HG03159 (cell line): Measurements from ENCODE around the gene ITM2C.
A peak's percentile ranks its signal among the peaks of the same experiment; 100 is the strongest.

Experiments
- ATAC-seq: cut with Tn5 transposase; IDR thresholded peaks from one replicate; pipeline ENCODE4 v1.9.1; 2021; ENCODE audit warnings: mild to moderate bottlenecking, moderate library complexity; ENCODE audit not compliant: unreplicated experiment

Gene ITM2C, protein sequence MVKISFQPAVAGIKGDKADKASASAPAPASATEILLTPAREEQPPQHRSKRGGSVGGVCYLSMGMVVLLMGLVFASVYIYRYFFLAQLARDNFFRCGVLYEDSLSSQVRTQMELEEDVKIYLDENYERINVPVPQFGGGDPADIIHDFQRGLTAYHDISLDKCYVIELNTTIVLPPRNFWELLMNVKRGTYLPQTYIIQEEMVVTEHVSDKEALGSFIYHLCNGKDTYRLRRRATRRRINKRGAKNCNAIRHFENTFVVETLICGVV

DNA sequence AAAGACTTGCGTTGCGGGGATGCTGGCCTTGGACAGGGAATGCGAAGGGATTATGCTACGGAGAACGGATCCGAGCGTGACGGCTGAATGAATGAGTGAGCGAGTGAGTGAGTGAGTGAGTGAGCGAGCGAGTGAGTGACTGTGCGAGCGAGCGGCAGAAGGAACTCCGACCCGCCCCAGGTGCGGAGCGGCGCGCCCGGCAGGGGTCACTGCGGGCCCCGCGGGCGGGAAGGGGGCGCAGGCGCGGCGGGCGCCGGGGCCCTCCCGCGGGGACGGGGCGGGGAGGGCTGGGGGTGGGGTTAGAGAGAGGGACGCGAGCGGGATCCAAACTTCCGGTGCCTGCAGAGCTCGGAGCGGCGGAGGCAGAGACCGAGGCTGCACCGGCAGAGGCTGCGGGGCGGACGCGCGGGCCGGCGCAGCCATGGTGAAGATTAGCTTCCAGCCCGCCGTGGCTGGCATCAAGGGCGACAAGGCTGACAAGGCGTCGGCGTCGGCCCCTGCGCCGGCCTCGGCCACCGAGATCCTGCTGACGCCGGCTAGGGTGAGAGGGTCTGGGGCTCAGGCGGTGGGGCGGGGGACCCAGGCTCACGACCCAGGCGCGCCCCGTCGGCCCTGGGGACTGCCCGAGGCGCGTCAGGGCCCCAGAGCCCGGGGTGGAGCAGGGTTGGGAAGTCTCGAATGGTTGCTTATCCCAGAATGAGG is at the start of gene ITM2C:
ITM2C (plus strand) TSS at position 338 of the 702 bp plus-strand sequence; CDS start at position 422, 84 bp downstream.
- peak; percentile 76 for ATAC-seq

DNA sequence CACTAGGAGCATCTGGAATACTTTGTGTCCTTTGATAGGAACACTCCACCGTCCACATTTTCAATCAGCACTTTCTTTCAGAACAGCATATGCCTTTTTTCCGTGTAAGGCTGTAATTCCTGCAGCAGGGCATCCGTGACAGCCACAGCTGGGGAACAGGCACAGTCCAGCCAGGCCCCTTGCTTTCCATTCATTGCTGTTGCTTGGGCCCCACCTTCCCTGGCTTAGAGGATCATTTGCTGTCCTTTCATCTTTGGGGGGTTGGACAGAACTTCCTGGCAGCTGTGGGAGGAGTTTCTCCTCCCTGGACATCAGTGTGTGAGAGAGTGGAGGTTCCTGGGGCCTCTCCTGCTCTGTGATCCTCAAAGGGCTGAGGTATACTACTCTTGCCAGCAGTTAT is 49.7 kb upstream of the ITM2C start:
- no peak for ATAC-seq

DNA sequence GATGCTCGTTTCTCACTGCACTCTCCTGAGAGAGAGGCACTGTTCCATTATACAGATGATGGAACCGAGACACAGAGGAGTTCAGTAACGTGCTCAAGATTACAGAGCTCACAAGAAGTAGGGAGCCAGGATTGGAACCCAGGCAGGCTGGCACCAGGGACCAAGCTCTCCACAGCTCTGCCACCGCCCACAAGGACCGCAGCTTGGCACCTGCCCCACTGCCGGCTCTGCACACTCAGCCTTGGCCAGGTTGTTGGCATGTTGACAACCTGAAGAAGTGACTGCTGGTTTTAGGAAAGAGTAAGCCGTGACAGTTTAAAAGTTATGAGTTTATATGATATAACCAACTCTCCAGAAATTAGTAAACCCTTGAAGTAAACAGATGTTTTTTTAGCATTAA is 48.0 kb upstream of the ITM2C start:
- ATAC-seq, result no peak

DNA sequence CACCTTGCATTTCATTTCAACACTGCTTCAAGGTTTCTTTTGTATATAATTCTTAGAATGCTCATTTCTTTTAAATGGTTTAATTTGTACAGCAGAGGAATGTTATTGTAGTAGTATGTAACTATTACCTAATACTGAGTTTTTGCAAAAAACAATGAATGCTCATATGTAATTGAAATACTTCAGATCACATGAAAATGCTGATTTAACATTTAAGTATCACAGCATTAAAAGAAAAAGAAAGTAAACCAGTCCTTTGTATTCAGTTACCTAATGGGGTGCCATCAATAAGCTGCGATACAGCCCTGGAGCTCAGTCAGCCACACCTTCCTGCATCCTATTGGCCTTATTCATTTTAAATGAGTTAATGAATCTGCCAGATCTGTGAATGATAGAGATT is 45.3 kb upstream of the ITM2C start:
- ATAC-seq, result no peak

DNA sequence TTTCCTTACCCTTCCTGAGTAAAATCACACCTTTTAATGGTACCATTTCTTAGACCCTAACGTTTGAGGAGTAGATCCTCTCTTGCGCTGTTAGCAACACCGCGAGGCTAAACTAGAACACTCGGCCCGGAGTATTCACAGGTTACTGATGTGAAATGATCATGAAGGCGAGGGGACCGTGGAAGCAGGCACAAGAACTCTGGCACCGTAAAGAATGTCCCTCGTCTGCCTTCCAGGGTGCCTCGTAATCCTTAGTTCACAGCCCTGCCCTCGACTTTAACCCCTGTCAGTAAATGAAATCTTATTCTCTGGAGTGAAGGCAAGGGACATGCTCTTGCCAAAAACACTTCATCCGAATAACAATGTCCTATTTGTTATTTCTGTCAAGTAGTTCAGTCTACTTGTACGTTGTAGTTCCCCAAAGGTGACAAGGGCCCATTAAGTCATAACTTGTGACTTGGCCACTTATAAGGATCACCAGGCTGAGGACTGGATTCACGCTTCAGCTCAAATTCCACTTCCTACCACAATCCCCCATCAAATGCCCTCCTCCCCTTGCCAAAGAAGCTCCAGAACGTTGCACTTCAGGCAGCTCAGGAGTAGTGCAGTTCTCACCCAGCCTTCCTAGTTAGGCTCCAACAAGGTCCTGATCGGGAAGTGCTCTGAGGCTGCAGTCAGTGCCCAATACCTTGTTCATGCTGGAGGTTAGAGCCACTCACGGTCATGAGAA is 43.3 kb upstream of the ITM2C start:
- no peak for ATAC-seq

DNA sequence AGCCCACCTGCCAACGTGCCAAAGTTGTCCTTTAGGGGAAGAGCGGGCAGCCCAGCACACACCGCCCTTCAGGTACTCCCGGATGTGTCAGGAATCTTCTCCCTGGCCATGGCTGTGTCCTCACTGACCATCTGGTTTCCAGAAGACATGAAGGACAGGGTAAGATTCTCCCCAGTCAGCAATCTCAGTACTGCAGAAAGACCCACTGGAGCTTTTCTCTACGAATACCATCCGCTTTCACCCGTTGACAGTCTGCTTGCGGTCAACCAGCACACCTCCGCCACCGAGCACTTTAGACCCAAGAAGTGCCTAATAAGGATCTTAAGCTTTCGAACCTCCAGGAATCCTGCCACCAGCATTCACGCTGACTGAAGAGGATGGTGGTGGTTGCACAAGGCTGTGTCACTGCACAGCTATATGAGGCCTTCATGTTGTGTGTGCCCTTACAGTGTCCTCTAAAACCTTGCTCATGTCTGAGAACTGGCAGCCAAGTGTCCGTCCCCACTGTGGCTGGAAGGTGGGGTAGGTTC is 42.7 kb upstream of the ITM2C start:
- no peak for ATAC-seq

DNA sequence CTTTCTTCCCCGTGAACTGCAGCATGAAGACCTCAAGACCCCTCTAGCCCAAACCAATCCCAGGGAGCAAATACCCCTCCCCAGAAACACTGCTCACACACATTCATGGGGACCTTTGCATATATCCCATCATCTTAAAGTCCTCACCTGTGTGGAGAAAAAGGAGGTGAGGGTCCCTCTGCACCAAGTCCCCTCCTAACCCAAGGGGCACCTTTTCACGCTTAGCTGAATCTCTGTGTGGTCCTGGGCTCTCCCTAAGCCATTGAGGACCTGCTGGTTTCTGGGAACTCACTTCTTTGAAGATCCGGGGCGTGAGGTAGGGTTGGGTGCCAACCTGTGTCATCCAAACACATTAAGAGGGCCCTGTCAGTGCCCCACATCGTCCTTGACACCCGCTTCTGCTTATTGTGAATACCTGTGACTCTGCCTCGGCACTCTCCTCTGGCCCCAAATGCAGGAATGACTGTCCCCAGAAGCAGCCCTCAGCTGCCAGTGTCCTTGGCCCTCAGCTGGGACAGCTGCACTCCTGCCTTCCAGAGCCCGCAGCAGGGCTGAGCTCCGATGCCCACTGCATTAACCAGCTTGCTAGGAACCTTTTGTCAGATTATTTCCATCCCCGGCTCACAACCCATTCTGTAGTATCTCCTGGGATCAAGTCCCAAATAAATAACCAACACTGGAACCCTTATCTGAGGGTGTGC is 41.3 kb upstream of the ITM2C start:
- no peak for ATAC-seq

DNA sequence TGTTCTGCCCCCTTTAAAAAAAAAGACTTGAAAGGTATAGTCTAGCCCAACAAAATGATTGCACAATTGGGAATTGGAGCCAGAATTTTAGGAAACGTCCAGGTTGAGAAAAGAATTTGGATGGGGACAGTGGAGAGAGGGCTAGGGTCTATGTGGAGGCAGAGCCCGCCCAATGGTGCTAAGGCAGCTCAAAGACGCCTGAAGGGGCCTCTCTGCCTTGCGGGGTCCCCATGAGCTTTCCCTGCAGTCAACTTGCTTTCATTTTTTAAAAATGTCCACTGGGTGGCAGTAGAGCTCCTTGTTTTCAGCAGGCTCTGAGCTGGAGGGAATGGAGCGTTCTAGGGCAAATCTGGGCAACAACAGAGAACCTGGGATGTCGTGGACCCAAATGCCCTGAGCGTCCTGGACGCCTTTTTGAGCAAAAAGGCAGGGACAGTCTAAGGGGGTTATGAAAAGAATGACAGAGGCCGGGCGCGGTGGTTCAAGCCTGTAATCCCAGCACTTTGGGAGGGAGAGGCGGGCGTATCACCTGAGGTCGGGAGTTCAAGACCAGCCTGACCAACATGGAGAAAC is 40.2 kb upstream of the ITM2C start:
- ATAC-seq, result peak; percentile 54

DNA sequence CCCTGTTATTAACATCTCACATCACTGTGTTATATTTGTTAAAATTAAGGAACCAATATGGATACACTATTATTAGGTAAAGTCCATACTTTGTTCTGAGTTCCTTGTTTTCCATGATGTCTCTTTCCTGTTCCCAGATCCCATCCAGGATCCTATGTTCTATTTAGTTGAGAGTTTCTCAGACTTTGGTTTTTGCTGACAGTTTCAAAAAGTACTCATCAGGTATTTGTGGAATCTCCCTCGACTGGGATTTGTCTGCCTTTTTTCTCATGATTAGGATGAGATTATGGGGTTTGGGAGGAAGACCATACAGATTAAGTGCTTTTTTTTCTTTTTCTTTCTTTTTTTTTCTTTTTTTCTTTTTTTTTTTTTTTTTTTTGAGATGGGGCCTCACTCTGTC is 39.4 kb upstream of the ITM2C start:
- ATAC-seq, result no peak

DNA sequence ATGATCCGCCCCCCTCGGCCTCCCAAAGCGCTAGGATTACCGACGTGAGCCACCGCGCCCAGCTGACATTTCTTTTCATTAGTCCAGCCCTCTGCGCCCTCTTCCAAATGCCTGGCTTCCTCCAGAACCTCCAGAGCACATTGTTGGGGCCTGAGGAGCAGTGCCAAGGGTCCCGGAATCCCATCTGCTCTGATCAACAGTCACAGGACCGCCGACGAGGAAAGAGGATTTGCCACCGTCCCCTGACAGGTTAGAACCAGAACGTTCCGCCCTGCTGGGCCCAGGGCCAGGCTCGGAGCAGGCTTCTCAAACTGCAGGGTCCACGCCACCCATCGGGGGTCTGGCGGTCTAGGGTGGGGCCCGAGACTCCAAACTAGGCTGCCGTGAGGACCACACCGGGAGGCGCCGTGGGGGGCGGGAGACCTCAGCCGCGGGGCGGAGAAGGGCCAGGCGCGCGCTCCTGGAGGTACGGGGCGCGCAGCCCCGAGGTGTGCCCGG is 36.9 kb upstream of the ITM2C start:
- ATAC-seq, result no peak

DNA sequence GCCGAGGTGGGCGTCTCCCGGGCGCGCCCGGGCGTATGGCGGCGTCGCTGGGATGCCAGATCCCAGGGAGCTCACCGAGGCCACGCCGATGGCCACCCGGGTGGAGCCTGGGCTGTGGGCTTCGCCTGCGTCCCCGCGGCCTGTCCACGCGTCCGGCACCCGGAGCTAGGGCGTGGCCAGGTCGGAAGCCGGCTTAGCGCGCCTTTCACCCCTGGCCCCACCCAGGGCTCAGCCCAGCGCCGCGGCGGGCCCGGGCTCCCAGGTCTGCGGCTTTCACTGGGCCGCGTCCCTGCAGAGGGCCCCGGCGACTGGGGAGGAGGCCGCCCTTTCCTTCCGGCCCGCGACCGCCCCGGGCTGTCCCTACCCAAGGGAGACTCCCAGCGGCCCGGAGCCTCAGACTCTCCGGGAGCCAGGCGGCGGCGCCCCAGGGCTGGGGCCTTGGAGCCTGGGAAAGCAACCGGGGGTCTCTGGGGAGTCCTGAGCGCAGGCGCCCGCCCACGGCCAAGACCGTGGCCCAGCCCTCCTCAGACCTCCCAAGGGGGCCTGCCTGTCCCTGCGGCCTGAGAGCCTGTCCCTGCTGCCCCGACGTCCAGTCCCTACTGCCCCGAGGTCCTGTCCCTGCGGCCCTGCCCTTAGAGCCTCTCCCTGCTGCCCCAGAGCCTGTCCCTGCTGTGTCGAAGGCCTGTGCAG is 36.3 kb upstream of the ITM2C start:
- ATAC-seq, result no peak

DNA sequence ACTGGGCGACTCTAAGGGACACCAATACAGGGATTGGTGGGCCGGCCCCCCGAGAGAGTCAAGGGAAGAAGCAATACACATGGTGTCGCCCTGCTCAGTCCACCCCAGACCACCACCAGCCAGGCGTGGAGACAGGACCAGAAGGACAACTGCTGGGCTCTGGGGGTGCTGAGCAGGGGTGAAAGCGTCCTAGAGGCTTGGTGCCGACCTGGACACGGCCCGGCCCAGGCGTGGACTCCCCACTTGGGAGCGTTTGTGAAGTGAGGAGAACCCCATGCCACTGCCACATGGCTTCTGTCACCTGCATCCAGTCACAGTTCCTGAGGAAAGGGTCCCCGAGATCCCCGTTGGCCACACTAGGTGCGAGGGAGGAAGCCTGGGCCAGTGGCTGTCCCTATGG is 35.4 kb upstream of the ITM2C start:
- no peak for ATAC-seq

DNA sequence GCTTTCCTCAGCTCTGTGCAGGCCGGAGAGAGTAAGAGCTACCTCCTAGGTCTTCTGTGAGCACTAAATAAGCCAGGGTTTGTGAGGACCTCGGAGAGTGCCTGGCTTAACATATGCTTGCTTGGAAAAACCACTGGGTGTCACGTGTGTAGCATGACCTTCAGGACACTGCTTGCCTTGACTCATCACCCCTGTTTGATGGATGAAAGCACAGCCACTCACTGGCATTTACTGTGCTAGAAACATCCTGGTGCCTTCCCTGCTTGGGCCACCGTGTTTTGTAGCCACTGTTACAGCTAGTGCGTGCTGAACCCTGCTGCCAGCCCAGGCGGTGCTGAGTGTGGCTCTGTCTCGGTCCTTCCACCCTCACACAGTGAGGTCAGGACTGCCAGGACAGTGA is 34.8 kb upstream of the ITM2C start:
- no peak for ATAC-seq

DNA sequence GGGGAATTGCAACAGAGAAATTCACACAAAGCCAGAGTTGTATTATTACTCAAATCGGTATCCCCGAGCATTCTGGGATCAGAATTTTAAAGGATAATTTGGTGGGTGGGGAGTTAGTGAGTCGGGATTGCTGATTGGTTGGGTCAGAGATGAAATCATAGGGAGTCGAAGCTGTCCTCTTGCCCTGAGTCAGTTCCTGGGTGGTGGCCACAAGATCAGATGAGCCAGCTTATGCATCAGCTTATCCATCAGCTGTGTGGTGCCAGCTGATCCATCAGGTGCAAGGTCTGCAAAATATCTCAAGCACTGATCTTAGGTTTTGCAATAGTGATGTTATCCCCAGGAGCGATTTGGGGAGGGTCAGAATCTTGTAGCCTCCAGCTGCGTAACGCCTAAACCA is 34.3 kb upstream of the ITM2C start:
- no peak for ATAC-seq

DNA sequence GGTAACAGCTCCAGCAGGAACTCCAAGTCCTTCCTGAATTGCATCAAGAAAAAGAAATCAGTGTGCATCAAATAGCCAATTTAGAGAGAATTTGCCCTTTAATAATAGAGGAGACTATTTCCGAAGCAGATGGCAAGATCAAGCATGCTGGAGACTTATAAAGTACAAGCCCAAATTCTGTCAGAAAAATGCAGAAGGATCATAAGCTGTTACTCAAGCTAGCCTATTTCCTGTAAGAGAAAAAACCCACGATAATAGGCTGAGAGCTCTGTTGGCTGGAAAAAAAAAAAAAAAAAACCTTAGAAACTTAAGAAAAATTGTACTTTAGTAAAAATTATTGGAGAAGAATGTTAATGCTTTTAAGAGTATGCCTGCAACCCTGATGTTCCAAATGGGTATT is 24.4 kb upstream of the ITM2C start:
- ATAC-seq, result no peak

DNA sequence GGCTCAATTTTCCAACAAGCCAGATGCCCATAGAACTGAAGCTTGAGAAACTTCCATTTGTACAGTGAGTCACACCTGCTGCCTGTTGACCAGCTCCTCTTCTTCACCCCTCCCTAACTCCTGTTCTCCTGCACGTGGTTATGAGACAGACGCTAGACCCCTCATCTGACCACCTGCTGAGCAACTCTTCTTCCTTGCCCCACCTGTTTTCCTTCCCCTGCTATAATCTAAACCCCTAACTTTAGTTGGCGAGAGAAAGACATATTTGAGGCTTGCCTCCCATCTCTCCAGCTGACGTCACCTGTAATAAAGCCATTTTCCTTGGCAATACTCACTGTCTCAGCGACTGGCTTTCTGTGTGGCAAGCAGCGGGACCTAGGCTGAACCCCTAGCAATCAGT is 22.3 kb upstream of the ITM2C start:
- ATAC-seq, result no peak

DNA sequence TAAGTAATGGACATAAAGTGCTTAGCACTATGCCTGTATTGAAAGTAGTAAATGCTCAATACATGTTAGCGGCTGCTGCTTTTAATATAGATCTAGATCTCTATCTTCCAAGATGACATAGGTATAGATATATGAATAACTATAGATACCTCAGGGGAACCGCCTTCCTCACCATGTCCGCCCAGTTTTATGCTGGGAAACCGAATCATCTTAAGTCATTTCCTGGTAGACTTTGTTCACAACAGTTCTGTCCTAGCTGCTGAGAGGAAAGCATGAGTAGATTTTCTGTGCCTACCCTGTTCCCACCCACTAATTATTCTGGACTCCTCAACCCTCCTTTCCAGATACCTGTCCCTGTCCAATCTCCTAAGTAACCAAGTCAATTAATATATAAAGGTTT is 21.6 kb upstream of the ITM2C start:
- ATAC-seq, result no peak

DNA sequence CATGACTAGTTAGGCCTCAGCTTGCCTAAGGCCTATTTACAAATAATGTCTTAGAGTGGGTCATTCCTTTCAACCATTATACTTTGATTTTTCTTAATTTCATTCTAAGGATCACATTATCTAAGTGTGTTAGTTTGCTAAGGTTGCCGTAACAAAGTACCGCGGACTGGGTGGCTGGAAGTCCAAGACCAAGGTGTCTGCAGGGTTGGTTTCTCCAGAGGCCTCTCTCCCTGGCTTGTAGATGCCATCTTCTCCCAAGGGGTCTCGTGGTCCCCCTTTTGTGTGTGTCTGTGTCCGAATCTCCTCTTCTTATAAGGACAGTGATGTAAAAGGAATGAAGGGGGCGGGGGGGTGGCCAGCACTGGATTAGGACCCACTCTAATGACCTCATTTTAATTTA is 18.4 kb upstream of the ITM2C start:
- ATAC-seq, result no peak

DNA sequence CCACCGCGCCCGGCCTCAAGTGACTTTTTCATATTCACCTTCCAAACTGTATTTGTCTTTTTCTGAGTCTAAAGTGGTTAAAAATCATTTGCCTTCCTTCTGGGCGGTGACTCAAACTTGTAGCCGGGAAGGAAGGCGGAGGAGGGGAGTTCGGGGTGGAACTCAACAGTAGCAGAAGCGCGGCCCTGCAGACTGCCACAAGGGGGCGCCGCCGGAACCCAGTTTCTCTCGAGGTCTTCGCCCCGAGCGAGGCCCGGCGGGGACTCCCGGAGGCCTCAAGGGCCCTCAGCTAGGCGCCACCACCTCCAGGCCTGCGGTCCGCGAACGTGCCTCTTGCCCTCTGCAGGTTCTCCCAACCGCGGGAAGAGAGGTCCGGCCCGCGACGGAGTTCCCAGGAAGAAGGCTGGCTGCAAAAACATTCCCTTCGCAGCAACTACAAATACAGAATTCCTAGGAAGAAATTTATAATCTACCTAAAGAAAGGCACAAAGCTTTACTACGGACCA is 16.8 kb upstream of the ITM2C start:
- peak; percentile 80 for ATAC-seq
